SK-N-SH (cell line): ENCODE data around the gene NFE2L3.

ENCODE experiments used
- CHD2 ChIP-seq: fragments of 150-350 bp; IDR thresholded peaks from 2 replicates; pipeline ENCODE4 v1.6.1; 2018; ENCODE audit warnings: low read length; ENCODE audit not compliant: partially characterized antibody
- CTCF ChIP-seq: fragments of 200-600 bp; sonication (generic); IDR thresholded peaks from 2 replicates; pipeline ENCODE4 v1.6.1; 2017; ENCODE audit warnings: antibody characterized with exemption, mild to moderate bottlenecking, moderate library complexity
- FOXM1 ChIP-seq: IDR thresholded peaks from 2 replicates; pipeline ENCODE4 v1.4.0; 2012; ENCODE audit warnings: low read depth, mild to moderate bottlenecking
- MAX ChIP-seq: IDR thresholded peaks from 2 replicates; pipeline ENCODE4 v1.4.0; 2012; ENCODE audit warnings: low read depth
- MXI1 ChIP-seq: IDR thresholded peaks from 2 replicates; pipeline ENCODE4 v1.6.1; 2012; ENCODE audit warnings: mild to moderate bottlenecking, low read depth, low read length, improper control_type of control experiment
- NFIC ChIP-seq: IDR thresholded peaks from 2 replicates; pipeline ENCODE4 v1.4.0; 2012; ENCODE audit warnings: borderline replicate concordance
- NRF1 ChIP-seq: IDR thresholded peaks from 2 replicates; pipeline ENCODE4 v1.6.1; 2012; ENCODE audit warnings: low read depth, mild to moderate bottlenecking, low read length
- PBX3 ChIP-seq: IDR thresholded peaks from 2 replicates; pipeline ENCODE4; 2012
- POLR2AphosphoS5 ChIP-seq: IDR thresholded peaks from 2 replicates; pipeline ENCODE4 v1.6.1; 2012; ENCODE audit warnings: low read depth, low read length
- RFX5 ChIP-seq: IDR thresholded peaks from 2 replicates; pipeline ENCODE4 v1.6.1; 2012; ENCODE audit warnings: mild to moderate bottlenecking, improper control_type of control experiment, low read length
- SIN3A ChIP-seq: IDR thresholded peaks from 2 replicates; pipeline ENCODE4 v1.6.1; 2012; ENCODE audit warnings: low read depth, mild to moderate bottlenecking, low read length, moderate library complexity, borderline replicate concordance
- TAF1 ChIP-seq: IDR thresholded peaks from 2 replicates; pipeline ENCODE4 v1.6.1; 2012; ENCODE audit warnings: low read depth, mild to moderate bottlenecking, low read length, moderate library complexity, borderline replicate concordance
- YY1 ChIP-seq: IDR thresholded peaks from 2 replicates; pipeline ENCODE4 v1.4.0; 2012; ENCODE audit warnings: low read depth, mild to moderate bottlenecking
- TF ChIP-seq, protein P1 (sequence below): IDR thresholded peaks from 2 replicates; pipeline ENCODE4 v1.4.0; 2012; ENCODE audit warnings: low read depth, borderline replicate concordance

- TF ChIP-seq CTCF (no peak), MXI1 (no peak), RFX5 (no peak), MAX (no peak), FOXM1 (no peak), YY1 (no peak), NFIC (no peak), CHD2 (no peak), POLR2AphosphoS5 (no peak), PBX3 (no peak), NRF1 (no peak), SIN3A (no peak), TAF1 (no peak)
- TF ChIP-seq, protein P1, sequence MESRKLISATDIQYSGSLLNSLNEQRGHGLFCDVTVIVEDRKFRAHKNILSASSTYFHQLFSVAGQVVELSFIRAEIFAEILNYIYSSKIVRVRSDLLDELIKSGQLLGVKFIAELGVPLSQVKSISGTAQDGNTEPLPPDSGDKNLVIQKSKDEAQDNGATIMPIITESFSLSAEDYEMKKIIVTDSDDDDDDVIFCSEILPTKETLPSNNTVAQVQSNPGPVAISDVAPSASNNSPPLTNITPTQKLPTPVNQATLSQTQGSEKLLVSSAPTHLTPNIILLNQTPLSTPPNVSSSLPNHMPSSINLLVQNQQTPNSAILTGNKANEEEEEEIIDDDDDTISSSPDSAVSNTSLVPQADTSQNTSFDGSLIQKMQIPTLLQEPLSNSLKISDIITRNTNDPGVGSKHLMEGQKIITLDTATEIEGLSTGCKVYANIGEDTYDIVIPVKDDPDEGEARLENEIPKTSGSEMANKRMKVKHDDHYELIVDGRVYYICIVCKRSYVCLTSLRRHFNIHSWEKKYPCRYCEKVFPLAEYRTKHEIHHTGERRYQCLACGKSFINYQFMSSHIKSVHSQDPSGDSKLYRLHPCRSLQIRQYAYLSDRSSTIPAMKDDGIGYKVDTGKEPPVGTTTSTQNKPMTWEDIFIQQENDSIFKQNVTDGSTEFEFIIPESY, result no peak
These were observed 17.3 kb downstream of the NFE2L3 start for GRCh38 chr7:26169271-26169670.
